Liver (tissue), 9 donors: ENCODE measurements around the gene RNF183. TPM values are rescaled to one million over a fixed set of nuclear protein-coding genes. Genes with fewer than 3 reads are reported as not detected.
"Not testable (repeated sequence)": the region's sequence is repeated elsewhere in the genome, so short reads cannot be mapped to it uniquely, and the experiment has no call there.

Experiments
- DNase-seq: peaks from one replicate; pipeline ENCODE4 v3.0.0-alpha.2; 2017; ENCODE audit warnings: low spot score
- H3K27ac ChIP-seq, 2 donors: one replicate each; pipeline ENCODE4 v1.7.0; 2013; ENCODE audit warnings: inconsistent platforms in 2 of 2, low read length in 2 of 2, control low read depth in 1 of 2, low read depth in 1 of 2, mild to moderate bottlenecking in 1 of 2
- H3K27me3 ChIP-seq, 4 donors: one replicate each; pipeline versions ENCODE4 v1.6.1 to v1.7.0; 2013; ENCODE audit warnings: low read length in 3 of 4, inconsistent platforms in 1 of 4, mild to moderate bottlenecking in 1 of 4, moderate library complexity in 1 of 4; ENCODE audit not compliant: control insufficient read depth in 4 of 4, insufficient read depth in 4 of 4
- H3K36me3 ChIP-seq, 4 donors: one replicate each; pipeline versions ENCODE4 v1.6.1 to v1.7.0; 2013; ENCODE audit warnings: low read length in 3 of 4, mild to moderate bottlenecking in 3 of 4, low read depth in 1 of 4, moderate library complexity in 1 of 4; ENCODE audit not compliant: control insufficient read depth in 4 of 4, insufficient read depth in 3 of 4
- H3K4me1 ChIP-seq, 4 donors: one replicate each; pipeline versions ENCODE4 v1.6.1 to v1.7.0; 2013; ENCODE audit warnings: low read length in 3 of 4, mild to moderate bottlenecking in 3 of 4, moderate library complexity in 1 of 4; ENCODE audit not compliant: control insufficient read depth in 4 of 4, insufficient read depth in 4 of 4
- H3K4me3 ChIP-seq, 3 donors: one replicate each; pipeline versions ENCODE4 v1.6.1 to v1.7.0; 2013; ENCODE audit warnings: low read length in 3 of 3, control low read depth in 1 of 3, low read depth in 1 of 3, mild to moderate bottlenecking in 1 of 3
- H3K9ac ChIP-seq, 2 donors: one replicate each; pipeline ENCODE4 v1.7.0; 2013; ENCODE audit warnings: low read length in 2 of 2, mild to moderate bottlenecking in 2 of 2, moderate library complexity in 2 of 2, control low read depth in 1 of 2, low read depth in 1 of 2
- H3K9me3 ChIP-seq, 4 donors: one replicate each; pipeline versions ENCODE4 v1.6.1 to v1.7.0; 2013; ENCODE audit warnings: low read length in 3 of 4; ENCODE audit not compliant: control insufficient read depth in 4 of 4
- FOXA2 ChIP-seq: IDR thresholded peaks from 2 replicates; pipeline ENCODE4 v1.6.1; 2016; ENCODE audit warnings: antibody characterized with exemption
- GABPA ChIP-seq, 2 donors: IDR thresholded peaks in 1 of 2; conservative IDR thresholded peaks in 1 of 2; 2 replicates each; pipeline ENCODE4 v1.6.1; 2016; ENCODE audit warnings: antibody characterized with exemption in 2 of 2, mild to moderate bottlenecking in 1 of 2, moderate library complexity in 1 of 2
- HNF4A ChIP-seq, 2 donors: conservative IDR thresholded peaks; 2 replicates each; pipeline ENCODE4 v1.6.1; 2016; ENCODE audit warnings: antibody characterized with exemption in 2 of 2, mild to moderate bottlenecking in 2 of 2
- HNF4G ChIP-seq: IDR thresholded peaks from 2 replicates; pipeline ENCODE4 v1.6.1; 2016; ENCODE audit warnings: antibody characterized with exemption
- JUND ChIP-seq, 2 donors: IDR thresholded peaks; 2 replicates each; pipeline ENCODE4 v1.6.1; 2016; ENCODE audit warnings: antibody characterized with exemption in 2 of 2
- RAD21 ChIP-seq, 2 donors: IDR thresholded peaks; 2 replicates each; pipeline ENCODE4 v1.6.1; 2016; ENCODE audit warnings: antibody characterized with exemption in 2 of 2, mild to moderate bottlenecking in 2 of 2
- RXRA ChIP-seq, 2 donors: IDR thresholded peaks; 2 replicates each; pipeline ENCODE4 v1.6.1; 2017 to 2018; ENCODE audit warnings: antibody characterized with exemption in 2 of 2, mild to moderate bottlenecking in 1 of 2
- TAF1 ChIP-seq: conservative IDR thresholded peaks from 2 replicates; pipeline ENCODE4 v1.6.1; 2016; ENCODE audit warnings: antibody characterized with exemption, mild to moderate bottlenecking
- WGBS: extraction: QIAGEN DNeasy Blood & Tissue Kit; methylation state at CpG from one replicate; pipeline ENCODE4 v1.1.7; 2013; 5-methylcytosine and 5-hydroxymethylcytosine counted together
- polyA plus RNA-seq, 2 donors: library from polyadenylated mRNA; stranded (reverse) in 1 of 2; unstranded in 1 of 2; fragments of 200-250 nt in 1 of 2; fragments of >200 nt in 1 of 2; fragmentation: Nextera tagmentation in 1 of 2; extraction: Ambion mirVana in 1 of 2; gene quantifications; one replicate each; pipeline versions ENCODE4 v1.2.1 to v1.2.3, GENCODE V29; 2013 to 2015
- total RNA-seq, 2 donors: library from RNA; depleted of rRNA; stranded (reverse); fragments of >200 nt; gene quantifications; one replicate each; pipeline ENCODE4 v1.2.3, GENCODE V29; 2014
- TF ChIP-seq, protein P1 (sequence below): IDR thresholded peaks from 2 replicates; pipeline ENCODE4 v1.6.1; 2016; ENCODE audit warnings: antibody characterized with exemption
- TF ChIP-seq, protein P2 (sequence below): IDR thresholded peaks from 2 replicates; pipeline ENCODE4 v1.6.1; 2016; ENCODE audit warnings: antibody characterized with exemption
- donor health status: healthy.
- donor health status: healthy.
- donor health status: healthy.
- donor health status: healthy.
- donor health status: healthy.

Gene RNF183
- total and polyA plus RNA-seq, 4 donors: 0.07 TPM; not detected in 3

DNA sequence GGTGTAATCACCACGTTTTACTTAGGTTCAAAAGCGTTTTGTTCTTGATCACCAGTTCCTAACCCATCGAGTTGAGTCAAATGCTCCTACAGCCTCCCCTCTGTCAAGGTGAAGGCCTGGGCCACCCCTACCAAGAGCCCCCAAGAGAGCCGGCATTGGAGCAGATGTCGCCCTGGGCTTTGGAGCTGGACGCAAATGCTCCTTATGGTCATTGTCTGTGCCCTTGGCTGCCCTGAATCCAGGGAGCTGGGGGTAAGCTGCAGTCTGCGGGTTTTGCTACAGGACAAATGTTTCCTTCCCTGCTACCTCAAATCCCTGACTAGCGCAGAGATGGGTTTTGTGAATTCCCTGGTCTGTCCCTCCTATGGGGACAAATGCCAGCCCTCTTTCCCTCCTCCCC, 4.9 kb downstream of the RNF183 start:
- H3K27me3 ChIP-seq: no peaks in the 10 kb centered on the region
- H3K36me3 ChIP-seq: peaks cover 0 to 4% (median 3%) of the 10 kb centered on the region in 4 donors
- no peaks in the 10 kb centered on the region for H3K4me1 ChIP-seq
- no peaks in the 10 kb centered on the region for H3K9me3 ChIP-seq
- 93% methylated on average over 8 of the region's 8 CpGs for WGBS
- no peak overlapping the region for H3K9ac ChIP-seq
- no peak overlapping the region for H3K4me3 ChIP-seq
- TF ChIP-seq JUND (IDR thresholded peaks at IDR 0.05): no peak
- no peak for DNase-seq
- no peak overlapping the region for H3K27ac ChIP-seq

DNA sequence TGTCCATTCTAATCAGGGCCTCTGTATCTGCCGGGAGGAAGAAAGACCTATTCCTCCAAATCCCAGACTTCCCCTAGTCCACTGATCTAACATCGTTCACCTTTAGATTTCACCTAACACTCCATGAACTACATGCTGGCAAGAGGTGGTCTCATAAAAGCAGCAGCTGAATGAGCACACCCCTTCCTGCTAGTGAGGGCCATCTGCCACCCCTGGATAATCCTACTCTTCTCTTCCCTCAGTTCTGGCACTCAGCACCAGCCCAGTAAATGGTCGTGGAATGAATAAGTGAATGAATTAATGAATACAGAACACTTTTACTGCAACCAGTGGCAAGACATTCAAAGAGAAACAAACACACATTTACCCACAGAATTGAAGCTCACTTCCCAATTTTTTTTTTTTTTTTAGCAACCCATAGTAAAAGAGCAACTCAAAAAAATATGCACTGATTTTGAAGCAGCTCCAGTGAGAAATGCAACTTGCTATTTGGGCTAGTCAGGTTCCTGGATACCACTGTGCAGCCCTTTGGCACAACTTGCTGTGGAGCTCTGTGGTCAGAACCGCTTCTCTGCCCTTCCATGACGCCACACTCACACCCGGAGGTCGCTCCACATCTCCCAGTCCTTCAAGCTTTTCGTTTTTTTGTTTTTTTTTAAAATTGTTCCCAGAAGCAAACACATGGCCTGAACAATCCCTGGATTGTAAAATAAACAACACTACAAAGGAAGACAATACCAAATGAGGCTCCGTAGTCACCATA, 6.2 kb downstream of the RNF183 start:
- Histone ChIP-seq H3K9ac (no peak overlapping the region), H3K27ac (no peak overlapping the region), H3K9me3 (no peaks in the 10 kb centered on the region), H3K4me1 (no peaks in the 10 kb centered on the region), H3K27me3 (no peaks in the 10 kb centered on the region), H3K36me3 (peaks cover 5 to 15% (median 12%) of the 10 kb centered on the region in 4 donors), H3K4me3 (no peak overlapping the region)
- DNase-seq: no peak
- WGBS: 77% methylated on average over 9 of the region's 9 CpGs
- no peak for TF ChIP-seq RAD21 (IDR thresholded peaks at IDR 0.05)

DNA sequence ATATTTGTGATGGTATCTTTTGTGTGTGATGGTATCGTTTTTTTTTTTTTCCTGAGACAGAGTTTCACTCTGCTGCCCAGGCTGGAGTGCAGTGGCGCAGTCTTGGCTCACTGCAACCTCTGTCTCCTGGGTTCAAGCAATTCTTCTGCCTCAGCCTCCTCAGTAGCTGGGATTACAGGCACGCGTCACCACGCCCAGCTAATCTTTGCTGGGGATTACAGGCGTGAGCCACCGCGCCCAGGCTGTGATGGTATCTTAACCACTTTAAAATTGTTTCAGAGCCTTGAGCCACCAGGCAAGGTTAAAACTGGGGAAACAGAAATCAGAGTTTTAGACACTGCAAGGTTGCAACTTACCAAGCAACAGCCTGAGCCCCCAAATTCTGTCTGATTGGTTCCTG, 6.9 kb downstream of the RNF183 start:
- not testable (repeated sequence) for H3K4me1 ChIP-seq, DNase-seq, H3K4me3 ChIP-seq, H3K9me3 ChIP-seq, H3K9ac ChIP-seq, H3K27ac ChIP-seq, H3K27me3 ChIP-seq
- WGBS: 87% methylated on average over 8 of the region's 8 CpGs
- H3K36me3 ChIP-seq: peaks cover 7 to 22% (median 18%) of the 10 kb centered on the region in 4 donors

DNA sequence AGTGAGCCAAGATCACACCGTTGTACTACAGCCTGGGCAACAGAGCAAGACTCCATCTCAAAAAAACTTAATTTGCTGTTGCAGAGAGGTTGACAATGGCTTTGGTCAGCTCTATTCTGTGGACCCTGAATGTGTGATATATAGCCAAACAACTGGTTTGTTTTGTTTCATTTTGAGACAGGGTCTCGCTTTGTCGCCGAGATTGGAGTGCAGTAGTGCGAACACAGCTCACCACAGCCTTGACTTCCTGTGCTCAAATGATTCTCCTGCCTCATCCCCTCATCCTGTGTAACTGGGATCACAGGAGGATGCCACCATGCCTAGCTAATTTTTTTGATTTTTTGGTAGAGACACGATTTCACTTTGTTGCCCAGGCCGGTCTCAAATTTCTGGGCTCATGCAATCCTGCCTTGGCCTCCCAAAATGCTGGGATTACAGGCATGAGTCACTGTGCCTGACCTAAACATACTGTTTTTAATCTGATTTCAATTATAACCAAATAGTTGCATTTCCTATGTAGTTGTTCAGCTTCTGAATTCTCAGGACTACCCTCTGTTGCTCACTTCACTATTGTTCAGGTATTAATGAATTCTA, 9.8 kb downstream of the RNF183 start:
- no peak overlapping the region for H3K27ac ChIP-seq
- WGBS: 91% methylated on average over 7 of the region's 7 CpGs
- H3K9ac ChIP-seq: no peak overlapping the region
- TF ChIP-seq TAF1 (no peak), RAD21 (IDR thresholded peaks at IDR 0.05) (no peak), HNF4G (no peak), GABPA (IDR thresholded peaks at IDR 0.05 in 1 of 2, conservative IDR thresholded peaks at IDR 0.05 in 1 of 2) (no peak), FOXA2 (no peak), HNF4A (conservative IDR thresholded peaks at IDR 0.05) (no peak), RXRA (IDR thresholded peaks at IDR 0.05) (no peak)
- TF ChIP-seq, protein P1, sequence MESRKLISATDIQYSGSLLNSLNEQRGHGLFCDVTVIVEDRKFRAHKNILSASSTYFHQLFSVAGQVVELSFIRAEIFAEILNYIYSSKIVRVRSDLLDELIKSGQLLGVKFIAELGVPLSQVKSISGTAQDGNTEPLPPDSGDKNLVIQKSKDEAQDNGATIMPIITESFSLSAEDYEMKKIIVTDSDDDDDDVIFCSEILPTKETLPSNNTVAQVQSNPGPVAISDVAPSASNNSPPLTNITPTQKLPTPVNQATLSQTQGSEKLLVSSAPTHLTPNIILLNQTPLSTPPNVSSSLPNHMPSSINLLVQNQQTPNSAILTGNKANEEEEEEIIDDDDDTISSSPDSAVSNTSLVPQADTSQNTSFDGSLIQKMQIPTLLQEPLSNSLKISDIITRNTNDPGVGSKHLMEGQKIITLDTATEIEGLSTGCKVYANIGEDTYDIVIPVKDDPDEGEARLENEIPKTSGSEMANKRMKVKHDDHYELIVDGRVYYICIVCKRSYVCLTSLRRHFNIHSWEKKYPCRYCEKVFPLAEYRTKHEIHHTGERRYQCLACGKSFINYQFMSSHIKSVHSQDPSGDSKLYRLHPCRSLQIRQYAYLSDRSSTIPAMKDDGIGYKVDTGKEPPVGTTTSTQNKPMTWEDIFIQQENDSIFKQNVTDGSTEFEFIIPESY: no peak
- TF ChIP-seq, protein P2, sequence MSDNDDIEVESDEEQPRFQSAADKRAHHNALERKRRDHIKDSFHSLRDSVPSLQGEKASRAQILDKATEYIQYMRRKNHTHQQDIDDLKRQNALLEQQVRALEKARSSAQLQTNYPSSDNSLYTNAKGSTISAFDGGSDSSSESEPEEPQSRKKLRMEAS: no peak
- H3K27me3 ChIP-seq: no peaks in the 10 kb centered on the region
- no peak for DNase-seq
- H3K4me1 ChIP-seq: no peaks in the 10 kb centered on the region
- peaks cover 14 to 48% (median 42%) of the 10 kb centered on the region in 4 donors for H3K36me3 ChIP-seq
- no peak overlapping the region for H3K4me3 ChIP-seq
- no peaks in the 10 kb centered on the region for H3K9me3 ChIP-seq
